Measurements from ENCODE around the gene ENPP1.

ENPP1 gene

DNA sequence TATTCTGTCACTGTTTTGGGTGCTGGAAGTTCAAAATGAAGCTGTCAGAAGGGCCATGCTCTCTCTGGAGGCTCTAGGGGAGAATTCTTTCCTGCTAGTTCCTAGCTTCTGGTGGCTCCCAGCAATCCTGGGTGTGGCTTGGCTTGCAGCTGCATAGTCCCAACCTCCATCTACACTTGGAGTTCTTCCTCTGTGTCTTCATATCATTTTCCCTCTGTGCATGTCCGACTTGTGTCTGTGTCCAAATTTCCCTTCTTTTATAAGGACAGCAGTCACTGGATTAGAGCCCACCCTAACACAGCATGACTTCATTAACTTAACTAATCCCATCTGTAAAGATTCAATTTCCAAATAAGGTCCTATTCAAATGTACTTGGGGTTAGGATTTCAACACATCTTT is 23.3 kb upstream of the ENPP1 start:
- H3K27me3 ChIP-seq (replicated peaks; ENCODE audit: control insufficient read depth, insufficient read depth, low read length), result no peaks in the 10 kb centered on the region
- no peaks in the 10 kb centered on the region for H3K36me3 ChIP-seq (ENCODE audit: control insufficient read depth, insufficient read depth, low read length)
- DNase-seq (ENCODE audit: extremely low read depth, insufficient read length), result no peak
- TF ChIP-seq, protein P1, sequence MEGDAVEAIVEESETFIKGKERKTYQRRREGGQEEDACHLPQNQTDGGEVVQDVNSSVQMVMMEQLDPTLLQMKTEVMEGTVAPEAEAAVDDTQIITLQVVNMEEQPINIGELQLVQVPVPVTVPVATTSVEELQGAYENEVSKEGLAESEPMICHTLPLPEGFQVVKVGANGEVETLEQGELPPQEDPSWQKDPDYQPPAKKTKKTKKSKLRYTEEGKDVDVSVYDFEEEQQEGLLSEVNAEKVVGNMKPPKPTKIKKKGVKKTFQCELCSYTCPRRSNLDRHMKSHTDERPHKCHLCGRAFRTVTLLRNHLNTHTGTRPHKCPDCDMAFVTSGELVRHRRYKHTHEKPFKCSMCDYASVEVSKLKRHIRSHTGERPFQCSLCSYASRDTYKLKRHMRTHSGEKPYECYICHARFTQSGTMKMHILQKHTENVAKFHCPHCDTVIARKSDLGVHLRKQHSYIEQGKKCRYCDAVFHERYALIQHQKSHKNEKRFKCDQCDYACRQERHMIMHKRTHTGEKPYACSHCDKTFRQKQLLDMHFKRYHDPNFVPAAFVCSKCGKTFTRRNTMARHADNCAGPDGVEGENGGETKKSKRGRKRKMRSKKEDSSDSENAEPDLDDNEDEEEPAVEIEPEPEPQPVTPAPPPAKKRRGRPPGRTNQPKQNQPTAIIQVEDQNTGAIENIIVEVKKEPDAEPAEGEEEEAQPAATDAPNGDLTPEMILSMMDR (IDR thresholded peaks at IDR 0.05; ENCODE audit: insufficient read depth, low read length, poor library complexity, severe bottlenecking), result no peak
- no peak overlapping the region for H3K4me3 ChIP-seq (replicated peaks; ENCODE audit: low read depth, low read length)

DNA sequence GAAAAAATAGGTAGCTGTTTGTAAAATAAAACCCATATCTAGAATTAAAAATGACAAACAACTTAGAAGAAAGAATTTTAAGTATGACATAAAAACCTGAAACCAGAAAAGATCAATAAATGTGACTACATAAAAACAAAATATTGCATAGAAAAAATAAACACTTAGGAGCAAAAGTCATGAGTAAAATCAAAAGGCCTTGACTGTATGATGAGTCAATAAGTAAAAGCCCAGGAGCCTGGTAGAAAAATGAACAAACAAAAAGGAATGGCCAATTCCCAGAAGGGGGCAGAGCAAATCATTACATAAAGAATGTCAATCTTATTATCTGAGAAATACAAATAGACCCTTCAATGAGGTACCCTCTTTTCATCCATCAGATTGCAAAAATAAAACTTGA is 20.7 kb upstream of the ENPP1 start:
- Histone ChIP-seq H3K4me3 (replicated peaks; ENCODE audit: low read depth, low read length) (no peak overlapping the region), H3K36me3 (ENCODE audit: control insufficient read depth, insufficient read depth, low read length) (no peaks in the 10 kb centered on the region), H3K27me3 (replicated peaks; ENCODE audit: control insufficient read depth, insufficient read depth, low read length) (no peaks in the 10 kb centered on the region)
- no peak for DNase-seq (ENCODE audit: extremely low read depth, insufficient read length)
- TF ChIP-seq, protein P1 (IDR thresholded peaks at IDR 0.05; ENCODE audit: insufficient read depth, low read length, poor library complexity, severe bottlenecking), result no peak

DNA sequence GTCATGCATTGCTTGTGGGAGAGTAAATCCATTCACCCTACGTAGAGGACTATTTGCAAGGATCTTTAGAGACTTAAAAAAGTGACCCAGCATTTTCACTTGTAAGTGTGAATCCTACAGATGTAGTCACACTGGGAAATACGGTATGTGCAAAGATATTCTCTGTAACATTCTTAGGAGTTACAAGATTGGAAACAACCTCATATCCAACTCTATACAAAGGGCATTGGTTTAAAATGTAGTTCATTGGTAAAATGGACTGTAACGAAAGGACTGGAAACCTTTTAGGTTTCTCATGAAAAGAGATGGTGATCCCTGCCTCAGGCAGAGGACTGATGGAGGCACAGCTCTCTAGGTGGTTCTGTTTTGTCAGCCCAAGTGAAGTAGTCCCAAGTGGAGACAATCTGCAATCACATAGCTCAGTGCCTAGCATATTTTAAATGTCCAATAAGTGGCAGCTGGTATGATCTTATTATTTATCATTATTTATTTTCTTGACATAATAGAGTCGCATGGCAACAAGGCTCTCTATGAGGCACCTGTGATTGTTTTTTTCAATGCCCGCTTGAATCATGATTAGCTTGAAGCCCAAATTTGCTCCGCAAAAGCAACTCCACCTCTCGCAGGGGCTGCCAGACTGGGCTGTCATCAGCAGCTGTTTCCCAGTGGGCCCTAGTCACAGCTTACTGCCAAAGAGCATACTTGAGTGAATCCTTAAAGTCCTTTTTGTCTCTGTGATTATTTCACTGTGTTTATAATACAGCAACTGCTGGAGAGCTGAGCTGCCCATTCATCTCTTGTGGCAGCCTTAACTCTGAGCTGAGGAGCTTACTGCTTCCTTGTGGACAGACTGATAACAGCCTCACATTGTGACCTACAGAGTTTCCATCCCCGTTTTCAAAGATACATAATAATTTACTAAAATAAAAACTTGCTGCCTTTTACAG is 19.8 kb upstream of the ENPP1 start:
- TF ChIP-seq, protein P1 (IDR thresholded peaks at IDR 0.05; ENCODE audit: insufficient read depth, low read length, poor library complexity, severe bottlenecking), result no peak
- no peaks in the 10 kb centered on the region for H3K36me3 ChIP-seq (ENCODE audit: control insufficient read depth, insufficient read depth, low read length)
- H3K4me3 ChIP-seq (replicated peaks; ENCODE audit: low read depth, low read length), result no peak overlapping the region
- DNase-seq (ENCODE audit: extremely low read depth, insufficient read length), result no peak
- H3K27me3 ChIP-seq (replicated peaks; ENCODE audit: control insufficient read depth, insufficient read depth, low read length), result no peaks in the 10 kb centered on the region; the same call in 1 of the 2 replicates

DNA sequence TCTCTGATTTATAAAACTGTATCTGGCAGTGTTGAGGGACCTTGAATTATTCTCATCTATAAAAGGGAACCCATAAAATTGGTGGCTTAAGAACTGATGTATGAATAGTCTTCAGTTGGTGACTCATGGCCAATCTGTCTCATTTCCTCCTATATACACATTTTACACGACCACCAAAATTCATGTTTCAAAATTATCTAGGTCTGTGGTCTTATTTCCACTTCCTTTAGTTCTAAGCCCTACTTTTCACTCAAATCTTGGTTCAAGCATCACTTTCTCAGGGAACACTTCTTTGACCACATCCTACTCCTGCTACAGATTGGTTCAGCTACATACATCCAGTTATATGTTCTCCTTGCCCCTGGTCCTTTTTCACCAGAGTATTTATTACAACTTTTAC is 18.6 kb upstream of the ENPP1 start:
- Histone ChIP-seq H3K4me3 (replicated peaks; ENCODE audit: low read depth, low read length) (no peak overlapping the region), H3K27me3 (replicated peaks; ENCODE audit: control insufficient read depth, insufficient read depth, low read length) (no peaks in the 10 kb centered on the region; the same call in 1 of the 2 replicates), H3K36me3 (ENCODE audit: control insufficient read depth, insufficient read depth, low read length) (no peaks in the 10 kb centered on the region)
- DNase-seq (ENCODE audit: extremely low read depth, insufficient read length), result no peak
- TF ChIP-seq, protein P1 (IDR thresholded peaks at IDR 0.05; ENCODE audit: insufficient read depth, low read length, poor library complexity, severe bottlenecking), result no peak

DNA sequence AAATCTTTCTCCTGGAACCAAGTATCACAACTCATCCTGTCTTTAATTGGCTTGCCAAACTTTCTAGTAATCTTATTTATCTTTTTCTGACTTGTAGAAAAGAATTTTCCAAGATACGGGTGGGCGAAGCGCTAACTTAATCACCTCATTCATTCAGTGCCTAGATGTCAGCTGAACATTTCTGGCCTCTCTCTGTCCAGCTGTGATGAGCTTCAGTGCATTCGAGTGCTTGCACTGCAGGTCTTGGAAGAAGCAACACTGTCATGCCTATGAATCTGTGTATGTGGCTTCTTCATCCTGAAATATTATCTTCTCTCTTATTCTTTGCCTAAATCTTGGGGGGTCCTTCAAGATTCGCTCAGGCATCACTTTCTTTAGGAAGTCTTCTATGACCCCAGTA is 16.3 kb upstream of the ENPP1 start:
- no peak for DNase-seq (ENCODE audit: extremely low read depth, insufficient read length)
- Histone ChIP-seq H3K27me3 (replicated peaks; ENCODE audit: control insufficient read depth, insufficient read depth, low read length) (no peaks in the 10 kb centered on the region; the same call in 1 of the 2 replicates), H3K4me3 (replicated peaks; ENCODE audit: low read depth, low read length) (no peak overlapping the region), H3K36me3 (ENCODE audit: control insufficient read depth, insufficient read depth, low read length) (no peaks in the 10 kb centered on the region)
- TF ChIP-seq, protein P1 (IDR thresholded peaks at IDR 0.05; ENCODE audit: insufficient read depth, low read length, poor library complexity, severe bottlenecking), result no peak
